ENCODE data around the gene BAIAP3. TPM values are rescaled to one million over a fixed set of nuclear protein-coding genes. Genes with fewer than 3 reads are reported as not detected.

The BAIAP3 gene
- total and polyA plus RNA-seq, 2 experiments from 2014 or later = 5.2 to 13.0 TPM

- TF ChIP-seq, protein P1, sequence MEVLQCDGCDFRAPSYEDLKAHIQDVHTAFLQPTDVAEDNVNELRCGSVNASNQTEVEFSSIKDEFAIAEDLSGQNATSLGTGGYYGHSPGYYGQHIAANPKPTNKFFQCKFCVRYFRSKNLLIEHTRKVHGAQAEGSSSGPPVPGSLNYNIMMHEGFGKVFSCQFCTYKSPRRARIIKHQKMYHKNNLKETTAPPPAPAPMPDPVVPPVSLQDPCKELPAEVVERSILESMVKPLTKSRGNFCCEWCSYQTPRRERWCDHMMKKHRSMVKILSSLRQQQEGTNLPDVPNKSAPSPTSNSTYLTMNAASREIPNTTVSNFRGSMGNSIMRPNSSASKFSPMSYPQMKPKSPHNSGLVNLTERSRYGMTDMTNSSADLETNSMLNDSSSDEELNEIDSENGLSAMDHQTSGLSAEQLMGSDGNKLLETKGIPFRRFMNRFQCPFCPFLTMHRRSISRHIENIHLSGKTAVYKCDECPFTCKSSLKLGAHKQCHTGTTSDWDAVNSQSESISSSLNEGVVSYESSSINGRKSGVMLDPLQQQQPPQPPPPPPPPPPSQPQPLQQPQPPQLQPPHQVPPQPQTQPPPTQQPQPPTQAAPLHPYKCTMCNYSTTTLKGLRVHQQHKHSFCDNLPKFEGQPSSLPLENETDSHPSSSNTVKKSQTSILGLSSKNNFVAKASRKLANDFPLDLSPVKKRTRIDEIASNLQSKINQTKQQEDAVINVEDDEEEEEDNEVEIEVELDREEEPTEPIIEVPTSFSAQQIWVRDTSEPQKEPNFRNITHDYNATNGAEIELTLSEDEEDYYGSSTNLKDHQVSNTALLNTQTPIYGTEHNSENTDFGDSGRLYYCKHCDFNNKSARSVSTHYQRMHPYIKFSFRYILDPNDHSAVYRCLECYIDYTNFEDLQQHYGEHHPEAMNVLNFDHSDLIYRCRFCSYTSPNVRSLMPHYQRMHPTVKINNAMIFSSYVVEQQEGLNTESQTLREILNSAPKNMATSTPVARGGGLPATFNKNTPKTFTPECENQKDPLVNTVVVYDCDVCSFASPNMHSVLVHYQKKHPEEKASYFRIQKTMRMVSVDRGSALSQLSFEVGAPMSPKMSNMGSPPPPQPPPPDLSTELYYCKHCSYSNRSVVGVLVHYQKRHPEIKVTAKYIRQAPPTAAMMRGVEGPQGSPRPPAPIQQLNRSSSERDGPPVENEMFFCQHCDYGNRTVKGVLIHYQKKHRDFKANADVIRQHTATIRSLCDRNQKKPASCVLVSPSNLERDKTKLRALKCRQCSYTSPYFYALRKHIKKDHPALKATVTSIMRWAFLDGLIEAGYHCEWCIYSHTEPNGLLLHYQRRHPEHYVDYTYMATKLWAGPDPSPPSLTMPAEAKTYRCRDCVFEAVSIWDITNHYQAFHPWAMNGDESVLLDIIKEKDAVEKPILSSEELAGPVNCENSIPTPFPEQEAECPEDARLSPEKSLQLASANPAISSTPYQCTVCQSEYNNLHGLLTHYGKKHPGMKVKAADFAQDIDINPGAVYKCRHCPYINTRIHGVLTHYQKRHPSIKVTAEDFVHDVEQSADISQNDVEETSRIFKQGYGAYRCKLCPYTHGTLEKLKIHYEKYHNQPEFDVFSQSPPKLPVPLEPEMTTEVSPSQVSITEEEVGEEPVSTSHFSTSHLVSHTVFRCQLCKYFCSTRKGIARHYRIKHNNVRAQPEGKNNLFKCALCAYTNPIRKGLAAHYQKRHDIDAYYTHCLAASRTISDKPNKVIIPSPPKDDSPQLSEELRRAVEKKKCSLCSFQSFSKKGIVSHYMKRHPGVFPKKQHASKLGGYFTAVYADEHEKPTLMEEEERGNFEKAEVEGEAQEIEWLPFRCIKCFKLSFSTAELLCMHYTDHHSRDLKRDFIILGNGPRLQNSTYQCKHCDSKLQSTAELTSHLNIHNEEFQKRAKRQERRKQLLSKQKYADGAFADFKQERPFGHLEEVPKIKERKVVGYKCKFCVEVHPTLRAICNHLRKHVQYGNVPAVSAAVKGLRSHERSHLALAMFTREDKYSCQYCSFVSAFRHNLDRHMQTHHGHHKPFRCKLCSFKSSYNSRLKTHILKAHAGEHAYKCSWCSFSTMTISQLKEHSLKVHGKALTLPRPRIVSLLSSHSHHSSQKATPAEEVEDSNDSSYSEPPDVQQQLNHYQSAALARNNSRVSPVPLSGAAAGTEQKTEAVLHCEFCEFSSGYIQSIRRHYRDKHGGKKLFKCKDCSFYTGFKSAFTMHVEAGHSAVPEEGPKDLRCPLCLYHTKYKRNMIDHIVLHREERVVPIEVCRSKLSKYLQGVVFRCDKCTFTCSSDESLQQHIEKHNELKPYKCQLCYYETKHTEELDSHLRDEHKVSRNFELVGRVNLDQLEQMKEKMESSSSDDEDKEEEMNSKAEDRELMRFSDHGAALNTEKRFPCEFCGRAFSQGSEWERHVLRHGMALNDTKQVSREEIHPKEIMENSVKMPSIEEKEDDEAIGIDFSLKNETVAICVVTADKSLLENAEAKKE (CRISPR knock-in tag; IDR thresholded peaks at IDR 0.05) = no peak
- TF ChIP-seq JUNB (IDR thresholded peaks at IDR 0.05; ENCODE audit: unreplicated experiment) (no peak), CTCF (conservative IDR thresholded peaks at IDR 0.05; ENCODE audit: low read depth in 2 of 2) (no peak), EZH2 (IDR thresholded peaks at IDR 0.05; ENCODE audit: low read depth, unreplicated experiment) (no peak), ZNF114 (CRISPR knock-in tag; IDR thresholded peaks at IDR 0.05) (no peak)
Observed at GRCh38 chr16:1390239-1390779, 56.9 kb downstream of the BAIAP3 start (continued).

DNA sequence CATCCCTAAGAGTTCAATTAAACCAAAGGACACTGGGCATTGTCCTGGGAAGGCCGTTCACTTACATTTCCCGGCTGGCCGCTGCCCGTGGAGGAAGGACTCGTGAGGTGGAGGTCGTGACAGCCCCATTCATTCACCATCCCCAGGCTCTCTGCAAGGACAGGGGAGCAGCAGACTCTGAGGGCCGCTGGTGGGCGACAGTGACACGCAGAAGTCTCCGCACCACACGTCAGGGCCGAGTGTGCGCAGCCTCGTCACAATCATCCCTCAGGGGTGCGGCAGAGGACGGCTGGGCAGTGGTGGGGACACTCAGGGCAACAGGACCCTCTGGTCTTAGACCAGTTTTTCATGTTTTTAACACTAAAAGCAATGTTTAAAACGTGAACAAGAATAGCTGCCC, 59.4 kb downstream of the BAIAP3 start:
- Mint-ChIP-seq H3K36me3 (ENCODE audit: low read depth) (no peaks in the 10 kb centered on the region), H3K4me1 (no peaks in the 10 kb centered on the region), H3K27me3 (ENCODE audit: insufficient read depth, low read depth, poor library complexity) (peaks cover 4% of the 10 kb centered on the region), H3K4me3 (no peak overlapping the region), H3K27ac (no peak overlapping the region), H3K9me3 (no peaks in the 10 kb centered on the region)
- Histone ChIP-seq H3K4me1 (ENCODE audit: insufficient read depth) (no peaks in the 10 kb centered on the region), H3K27me3 (ENCODE audit: insufficient read depth) (no peaks in the 10 kb centered on the region), H3K79me2 (replicated peaks; ENCODE audit: insufficient read depth) (no peaks in the 10 kb centered on the region), H3K4me2 (no peak overlapping the region), H3K4me3 (no peak overlapping the region), H4K20me1 (replicated peaks; ENCODE audit: insufficient read depth) (no peaks in the 10 kb centered on the region; the same call in 1 of the 2 replicates), H2AFZ (no peak overlapping the region), H3K9me2 (ENCODE audit: insufficient read depth) (no peaks in the 10 kb centered on the region), H3F3A (replicated peaks; ENCODE audit: low read depth) (no peaks in the 10 kb centered on the region), H3K36me3 (ENCODE audit: insufficient read depth) (no peaks in the 10 kb centered on the region), H3K27ac (ENCODE audit: low read depth) (no peak overlapping the region)
- no peak for DNase-seq (ENCODE audit: low spot score)
- ATAC-seq = no peak
- TF ChIP-seq CTCF (conservative IDR thresholded peaks at IDR 0.05; ENCODE audit: low read depth in 2 of 2) = no peak; a peak in 1 of 4 replicates
- no peak for TF ChIP-seq REST (IDR thresholded peaks at IDR 0.05; ENCODE audit: unreplicated experiment)
- no peak for TF ChIP-seq STAT1 (IDR thresholded peaks at IDR 0.05; ENCODE audit: unreplicated experiment)
- TF ChIP-seq ZNF114 (CRISPR knock-in tag; IDR thresholded peaks at IDR 0.05) = no peak
- no peak for TF ChIP-seq NANOG (IDR thresholded peaks at IDR 0.05; ENCODE audit: borderline replicate concordance)
- TF ChIP-seq POLR2AphosphoS5 (IDR thresholded peaks at IDR 0.05; ENCODE audit: low read depth) = no peak

All from GM23338 (cell line).